AG09319 (cell line): ENCODE data around the gene F2RL3.
A peak's percentile ranks its signal among the peaks of the same experiment; 100 is the strongest.

Experiments used
- DNase-seq: peaks from one replicate; pipeline ENCODE4 v3.0.0-alpha.2; 2010; ENCODE audit warnings: low read depth; ENCODE audit errors: extremely low read depth
- TF ChIP-seq, protein P1 (sequence below): IDR thresholded peaks from 2 replicates; pipeline ENCODE4 v1.5.1; 2011; ENCODE audit warnings: low read depth, mild to moderate bottlenecking, inconsistent platforms, low read length, moderate library complexity

Gene F2RL3

DNA sequence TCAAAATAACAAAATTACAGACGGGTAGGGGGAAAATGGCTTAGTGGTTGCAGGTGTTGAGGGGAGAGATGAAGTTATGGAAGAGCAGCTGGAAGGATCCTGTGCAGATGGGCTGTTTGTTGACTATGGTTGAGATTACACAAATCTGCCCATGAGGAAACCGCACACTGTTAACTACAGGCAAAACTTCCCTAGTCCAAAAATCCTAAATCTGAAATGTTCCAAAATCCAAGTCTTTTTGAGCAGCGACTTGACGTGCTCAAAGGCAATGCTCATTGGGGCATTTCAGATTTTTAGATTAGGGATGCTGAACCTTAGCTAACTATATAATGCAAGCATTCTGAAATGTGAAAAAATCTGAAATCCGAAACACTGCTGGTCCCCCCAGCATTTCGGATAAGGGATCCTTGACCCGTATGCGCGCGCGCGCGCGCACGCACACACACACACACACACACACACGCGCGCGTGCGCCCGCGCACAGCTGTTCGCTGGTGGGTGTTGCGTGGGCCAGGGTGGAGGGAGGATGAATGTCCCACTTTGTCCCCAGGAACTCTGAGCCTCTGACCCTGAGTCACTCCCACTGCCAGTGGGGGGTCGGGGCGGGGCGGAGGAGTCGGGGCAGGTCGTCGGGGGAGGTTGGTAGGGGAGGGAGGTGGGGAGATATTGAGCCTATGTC, 6.8 kb downstream of the F2RL3 start:
- TF ChIP-seq, protein P1, sequence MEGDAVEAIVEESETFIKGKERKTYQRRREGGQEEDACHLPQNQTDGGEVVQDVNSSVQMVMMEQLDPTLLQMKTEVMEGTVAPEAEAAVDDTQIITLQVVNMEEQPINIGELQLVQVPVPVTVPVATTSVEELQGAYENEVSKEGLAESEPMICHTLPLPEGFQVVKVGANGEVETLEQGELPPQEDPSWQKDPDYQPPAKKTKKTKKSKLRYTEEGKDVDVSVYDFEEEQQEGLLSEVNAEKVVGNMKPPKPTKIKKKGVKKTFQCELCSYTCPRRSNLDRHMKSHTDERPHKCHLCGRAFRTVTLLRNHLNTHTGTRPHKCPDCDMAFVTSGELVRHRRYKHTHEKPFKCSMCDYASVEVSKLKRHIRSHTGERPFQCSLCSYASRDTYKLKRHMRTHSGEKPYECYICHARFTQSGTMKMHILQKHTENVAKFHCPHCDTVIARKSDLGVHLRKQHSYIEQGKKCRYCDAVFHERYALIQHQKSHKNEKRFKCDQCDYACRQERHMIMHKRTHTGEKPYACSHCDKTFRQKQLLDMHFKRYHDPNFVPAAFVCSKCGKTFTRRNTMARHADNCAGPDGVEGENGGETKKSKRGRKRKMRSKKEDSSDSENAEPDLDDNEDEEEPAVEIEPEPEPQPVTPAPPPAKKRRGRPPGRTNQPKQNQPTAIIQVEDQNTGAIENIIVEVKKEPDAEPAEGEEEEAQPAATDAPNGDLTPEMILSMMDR = no peak
- DNase-seq = no peak

DNA sequence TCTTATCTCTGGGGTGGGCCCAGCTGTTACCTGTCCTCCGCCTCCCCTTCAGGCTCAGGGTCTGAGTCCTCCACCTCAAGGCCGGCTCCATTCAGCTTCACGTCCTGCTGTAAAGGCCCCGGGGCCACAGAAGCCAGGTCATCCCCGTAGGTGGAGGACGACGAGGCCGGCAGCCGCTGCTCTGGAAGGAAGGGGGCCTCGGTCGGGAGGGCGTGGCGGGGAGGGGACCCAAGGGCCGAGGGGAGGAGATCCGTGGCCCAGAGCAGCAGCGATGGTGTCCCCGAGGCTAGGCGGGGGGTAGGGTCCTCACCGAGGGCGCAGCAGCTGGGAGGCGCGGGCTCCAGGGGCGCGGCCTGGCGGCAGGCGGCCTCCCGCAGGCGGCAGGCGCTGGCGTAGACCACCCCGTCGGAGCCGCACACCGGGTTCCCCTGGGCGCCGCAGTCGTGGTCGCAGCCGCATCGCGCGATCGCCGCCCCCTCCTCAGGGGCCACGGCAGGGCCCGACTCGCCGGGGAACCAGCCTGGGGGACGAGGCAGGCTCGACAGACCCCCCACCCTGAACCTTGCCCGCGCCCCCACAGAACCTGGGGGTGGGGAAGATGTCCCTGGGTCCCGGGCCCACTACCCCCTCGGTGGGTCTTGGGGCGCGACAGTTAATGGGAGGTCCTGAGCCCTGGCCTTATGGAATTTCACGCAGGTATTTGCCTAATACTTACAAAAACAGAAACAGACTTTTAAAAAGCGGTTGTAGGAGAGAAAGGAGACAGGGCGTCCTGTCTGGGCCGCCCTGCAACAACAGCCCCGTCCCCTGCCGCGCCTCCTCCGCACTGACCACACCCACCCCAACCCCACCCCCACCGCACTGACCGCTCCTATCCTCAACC, 7.6 kb downstream of the F2RL3 start:
- no peak for DNase-seq
- TF ChIP-seq, protein P1 = no peak

DNA sequence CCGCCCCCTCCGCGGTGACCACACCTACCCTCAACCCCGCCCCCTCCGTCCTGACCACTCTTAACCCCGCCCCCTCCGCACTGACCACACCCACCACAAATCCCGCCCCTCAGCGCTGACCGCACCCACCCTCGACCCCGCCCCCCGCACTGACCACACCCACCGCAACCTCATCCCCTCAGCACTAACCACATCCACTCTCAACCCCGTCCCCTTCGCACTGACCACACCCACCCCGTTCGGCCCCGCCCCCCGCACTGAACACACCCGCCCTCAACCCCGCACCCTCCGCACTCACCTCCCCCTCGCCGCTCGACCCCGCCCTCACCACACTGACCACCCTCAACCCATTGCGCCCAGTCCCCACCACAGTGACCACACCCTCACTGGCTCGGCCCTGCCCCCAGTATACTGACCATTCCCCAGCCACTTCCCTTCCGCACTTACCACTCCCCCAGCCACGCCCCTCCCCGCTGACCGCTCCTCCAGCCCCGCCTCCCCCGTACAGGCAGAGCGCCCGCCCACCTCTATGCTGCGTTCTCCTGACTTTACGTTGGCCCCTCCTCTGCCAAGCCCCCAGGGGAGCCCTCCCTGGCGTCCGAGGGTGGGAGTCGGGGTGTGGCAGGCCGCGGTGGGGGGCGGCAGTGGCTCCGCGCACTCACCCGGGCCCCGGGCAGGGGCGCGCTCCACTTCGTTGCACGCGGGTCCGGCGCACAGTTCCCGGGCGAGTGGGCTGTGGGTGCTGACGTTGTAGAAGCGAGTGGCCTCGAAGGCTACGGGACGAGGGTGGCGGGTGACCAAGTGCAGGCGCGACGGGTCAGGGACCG, 8.4 kb downstream of the F2RL3 start:
- TF ChIP-seq, protein P1 = no peak
- peak; percentile 94 for DNase-seq

DNA sequence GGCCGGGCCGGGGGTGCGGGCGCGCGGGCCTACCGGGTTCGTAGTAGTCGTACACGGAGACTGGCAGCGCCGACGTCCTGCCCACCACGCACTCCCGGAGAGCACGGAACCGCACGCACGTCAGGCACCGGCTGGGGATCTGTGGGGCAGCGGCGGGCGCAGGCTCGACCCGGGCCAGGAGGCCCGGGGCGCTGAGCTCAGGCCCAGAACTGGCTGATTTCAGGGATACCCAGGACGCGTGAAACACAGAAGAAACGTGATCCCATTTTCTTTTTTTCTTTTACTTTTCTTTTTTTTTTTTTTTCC, 9.0 kb downstream of the F2RL3 start:
- DNase-seq = no peak
- TF ChIP-seq, protein P1 = no peak

DNA sequence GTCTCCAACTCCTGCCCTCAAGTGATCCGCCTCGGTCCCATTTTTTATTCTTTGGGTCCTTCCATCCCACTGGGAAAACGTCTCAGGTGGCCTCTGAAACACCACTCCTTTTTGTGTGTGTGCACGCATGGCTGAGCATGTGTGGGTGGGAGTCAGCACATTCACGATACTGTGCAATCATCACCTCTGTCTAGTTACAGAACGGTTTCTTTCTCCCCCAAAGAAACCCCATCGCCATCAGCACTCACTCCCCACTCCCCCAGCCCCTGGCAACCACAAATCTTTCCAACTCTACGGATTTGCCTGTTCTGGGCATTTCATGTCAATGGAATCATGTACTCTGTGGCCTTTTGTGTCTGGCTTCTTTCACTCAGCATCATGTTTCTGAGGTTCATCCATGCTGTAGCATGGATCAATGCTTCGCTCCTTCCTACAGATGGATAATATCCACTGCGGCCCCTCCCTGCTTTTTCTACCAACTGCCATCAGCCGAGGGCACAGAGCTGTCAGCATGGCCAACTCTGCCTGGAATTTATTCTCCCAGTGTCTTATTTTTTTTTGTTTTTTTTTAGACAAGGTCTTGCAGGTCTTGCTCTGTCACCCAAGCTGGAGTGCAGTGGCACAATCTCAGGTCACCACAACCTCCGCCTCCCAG, 9.7 kb downstream of the F2RL3 start:
- no peak for DNase-seq
- TF ChIP-seq, protein P1 = no peak

DNA sequence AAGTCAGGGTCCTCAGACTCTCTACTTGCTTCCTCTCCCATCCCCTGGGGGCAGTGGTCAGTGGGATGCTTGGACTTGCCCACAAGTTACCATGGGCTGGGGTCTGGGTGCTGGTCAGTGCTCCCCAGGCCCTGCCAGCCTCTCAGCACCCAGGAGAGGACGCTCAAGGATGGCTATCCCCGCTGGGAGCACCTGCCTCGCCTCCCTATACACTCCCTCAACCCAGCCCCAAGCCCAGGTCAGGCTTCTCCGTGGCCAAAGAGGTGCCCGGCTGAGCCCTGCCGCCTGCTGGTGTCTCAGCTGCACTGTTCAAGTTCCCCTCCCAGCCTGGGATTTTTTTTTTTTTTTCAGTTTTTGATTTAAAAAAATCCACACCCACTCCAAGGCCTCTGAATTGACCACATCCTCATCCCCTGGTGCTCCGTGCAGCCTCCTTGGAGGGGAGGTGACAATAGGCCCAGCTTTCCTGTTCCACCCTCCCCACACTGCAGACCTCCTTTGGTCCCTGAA, 10.8 kb downstream of the F2RL3 start:
- DNase-seq = no peak
- TF ChIP-seq, protein P1 = peak; percentile 49
